Liver (tissue), 9 donors: ENCODE data around the gene GIPR. TPM values are rescaled to one million over a fixed set of nuclear protein-coding genes. Genes with fewer than 3 reads are reported as not detected.
A peak's percentile ranks its signal among the peaks of the same experiment; 100 is the strongest.

Experiments
- DNase-seq: peaks from one replicate; pipeline ENCODE4 v3.0.0-alpha.2; 2017; ENCODE audit warnings: low spot score
- H3K27ac ChIP-seq, 2 donors: one replicate each; pipeline ENCODE4 v1.7.0; 2013; ENCODE audit warnings: inconsistent platforms in 2 of 2, low read length in 2 of 2, control low read depth in 1 of 2, low read depth in 1 of 2, mild to moderate bottlenecking in 1 of 2
- H3K27me3 ChIP-seq, 4 donors: one replicate each; pipeline versions ENCODE4 v1.6.1 to v1.7.0; 2013; ENCODE audit warnings: low read length in 3 of 4, inconsistent platforms in 1 of 4, mild to moderate bottlenecking in 1 of 4, moderate library complexity in 1 of 4; ENCODE audit not compliant: control insufficient read depth in 4 of 4, insufficient read depth in 4 of 4
- H3K36me3 ChIP-seq, 4 donors: one replicate each; pipeline versions ENCODE4 v1.6.1 to v1.7.0; 2013; ENCODE audit warnings: low read length in 3 of 4, mild to moderate bottlenecking in 3 of 4, low read depth in 1 of 4, moderate library complexity in 1 of 4; ENCODE audit not compliant: control insufficient read depth in 4 of 4, insufficient read depth in 3 of 4
- H3K4me1 ChIP-seq, 4 donors: one replicate each; pipeline versions ENCODE4 v1.6.1 to v1.7.0; 2013; ENCODE audit warnings: low read length in 3 of 4, mild to moderate bottlenecking in 3 of 4, moderate library complexity in 1 of 4; ENCODE audit not compliant: control insufficient read depth in 4 of 4, insufficient read depth in 4 of 4
- H3K4me3 ChIP-seq, 3 donors: one replicate each; pipeline versions ENCODE4 v1.6.1 to v1.7.0; 2013; ENCODE audit warnings: low read length in 3 of 3, control low read depth in 1 of 3, low read depth in 1 of 3, mild to moderate bottlenecking in 1 of 3
- H3K9ac ChIP-seq, 2 donors: one replicate each; pipeline ENCODE4 v1.7.0; 2013; ENCODE audit warnings: low read length in 2 of 2, mild to moderate bottlenecking in 2 of 2, moderate library complexity in 2 of 2, control low read depth in 1 of 2, low read depth in 1 of 2
- H3K9me3 ChIP-seq, 4 donors: one replicate each; pipeline versions ENCODE4 v1.6.1 to v1.7.0; 2013; ENCODE audit warnings: low read length in 3 of 4; ENCODE audit not compliant: control insufficient read depth in 4 of 4
- EGR1 ChIP-seq, 2 donors: IDR thresholded peaks; 2 replicates each; pipeline ENCODE4 v1.6.1; 2016 to 2018; ENCODE audit warnings: antibody characterized with exemption in 2 of 2, low read depth in 2 of 2
- FOXA1 ChIP-seq: IDR thresholded peaks from 2 replicates; pipeline ENCODE4 v1.6.1; 2016; ENCODE audit warnings: antibody characterized with exemption
- FOXA2 ChIP-seq: IDR thresholded peaks from 2 replicates; pipeline ENCODE4 v1.6.1; 2016; ENCODE audit warnings: antibody characterized with exemption
- GABPA ChIP-seq, 2 donors: IDR thresholded peaks in 1 of 2; conservative IDR thresholded peaks in 1 of 2; 2 replicates each; pipeline ENCODE4 v1.6.1; 2016; ENCODE audit warnings: antibody characterized with exemption in 2 of 2, mild to moderate bottlenecking in 1 of 2, moderate library complexity in 1 of 2
- HNF4A ChIP-seq, 2 donors: conservative IDR thresholded peaks; 2 replicates each; pipeline ENCODE4 v1.6.1; 2016; ENCODE audit warnings: antibody characterized with exemption in 2 of 2, mild to moderate bottlenecking in 2 of 2
- HNF4G ChIP-seq: IDR thresholded peaks from 2 replicates; pipeline ENCODE4 v1.6.1; 2016; ENCODE audit warnings: antibody characterized with exemption
- JUND ChIP-seq, 2 donors: IDR thresholded peaks; 2 replicates each; pipeline ENCODE4 v1.6.1; 2016; ENCODE audit warnings: antibody characterized with exemption in 2 of 2
- NR2F2 ChIP-seq: IDR thresholded peaks from 2 replicates; pipeline ENCODE4 v1.6.1; 2016; ENCODE audit warnings: antibody characterized with exemption
- RAD21 ChIP-seq, 2 donors: IDR thresholded peaks; 2 replicates each; pipeline ENCODE4 v1.6.1; 2016; ENCODE audit warnings: antibody characterized with exemption in 2 of 2, mild to moderate bottlenecking in 2 of 2
- REST ChIP-seq: IDR thresholded peaks from 2 replicates; pipeline ENCODE4 v1.6.1; 2016; ENCODE audit warnings: antibody characterized with exemption, mild to moderate bottlenecking
- RXRA ChIP-seq, 2 donors: IDR thresholded peaks; 2 replicates each; pipeline ENCODE4 v1.6.1; 2017 to 2018; ENCODE audit warnings: antibody characterized with exemption in 2 of 2, mild to moderate bottlenecking in 1 of 2
- SP1 ChIP-seq: IDR thresholded peaks from 2 replicates; pipeline ENCODE4 v1.6.1; 2018; ENCODE audit warnings: antibody characterized with exemption, mild to moderate bottlenecking
- TAF1 ChIP-seq: conservative IDR thresholded peaks from 2 replicates; pipeline ENCODE4 v1.6.1; 2016; ENCODE audit warnings: antibody characterized with exemption, mild to moderate bottlenecking
- YY1 ChIP-seq: IDR thresholded peaks from 2 replicates; pipeline ENCODE4 v1.6.1; 2016; ENCODE audit warnings: antibody characterized with exemption, mild to moderate bottlenecking
- WGBS: extraction: QIAGEN DNeasy Blood & Tissue Kit; methylation state at CpG from one replicate; pipeline ENCODE4 v1.1.7; 2013; 5-methylcytosine and 5-hydroxymethylcytosine counted together
- polyA plus RNA-seq, 2 donors: library from polyadenylated mRNA; stranded (reverse) in 1 of 2; unstranded in 1 of 2; fragments of 200-250 nt in 1 of 2; fragments of >200 nt in 1 of 2; fragmentation: Nextera tagmentation in 1 of 2; extraction: Ambion mirVana in 1 of 2; gene quantifications; one replicate each; pipeline versions ENCODE4 v1.2.1 to v1.2.3, GENCODE V29; 2013 to 2015
- total RNA-seq, 2 donors: library from RNA; depleted of rRNA; stranded (reverse); fragments of >200 nt; gene quantifications; one replicate each; pipeline ENCODE4 v1.2.3, GENCODE V29; 2014
- TF ChIP-seq, protein P1 (sequence below): IDR thresholded peaks from 2 replicates; pipeline ENCODE4 v1.6.1; 2016; ENCODE audit warnings: antibody characterized with exemption
- TF ChIP-seq, protein P2 (sequence below): fragments of 150-350 bp; IDR thresholded peaks from 2 replicates; pipeline ENCODE4 v1.5.1; 2017; ENCODE audit warnings: improper control_type of control experiment, low read depth, low read length; ENCODE audit not compliant: missing input control
- TF ChIP-seq, protein P3 (sequence below): IDR thresholded peaks from 2 replicates; pipeline ENCODE4 v1.6.1; 2016; ENCODE audit warnings: antibody characterized with exemption
- TF ChIP-seq, protein P4 (sequence below): IDR thresholded peaks from 2 replicates; pipeline ENCODE4 v1.6.1; 2016; ENCODE audit warnings: antibody characterized with exemption
- donor health status: healthy.
- donor health status: healthy.
- donor health status: healthy.
- donor health status: healthy.
- donor health status: healthy.

Gene GIPR
- total and polyA plus RNA-seq, 4 donors, result 0.05 to 0.50 (median 0.07) TPM

GRCh38 chr19:45717131-45717982 lies 49.3 kb downstream of the GIPR start:
- H3K9me3 ChIP-seq, result no peaks in the 10 kb centered on the region
- peaks cover 5 to 25% (median 17%) of the 10 kb centered on the region in 4 donors for H3K4me1 ChIP-seq
- peak overlapping the region; percentile 60 to 84 (median 67) for H3K4me3 ChIP-seq
- under 1% methylated on average over 51 of the region's 51 CpGs for WGBS
- TF ChIP-seq, protein P1, sequence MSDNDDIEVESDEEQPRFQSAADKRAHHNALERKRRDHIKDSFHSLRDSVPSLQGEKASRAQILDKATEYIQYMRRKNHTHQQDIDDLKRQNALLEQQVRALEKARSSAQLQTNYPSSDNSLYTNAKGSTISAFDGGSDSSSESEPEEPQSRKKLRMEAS, result peak; percentile 99
- TF ChIP-seq HNF4G, result peak; percentile 80
- TF ChIP-seq HNF4A (conservative IDR thresholded peaks at IDR 0.05), result peak; percentile 87 to 92
- peak; percentile 84 for TF ChIP-seq FOXA1
- TF ChIP-seq, protein P2, sequence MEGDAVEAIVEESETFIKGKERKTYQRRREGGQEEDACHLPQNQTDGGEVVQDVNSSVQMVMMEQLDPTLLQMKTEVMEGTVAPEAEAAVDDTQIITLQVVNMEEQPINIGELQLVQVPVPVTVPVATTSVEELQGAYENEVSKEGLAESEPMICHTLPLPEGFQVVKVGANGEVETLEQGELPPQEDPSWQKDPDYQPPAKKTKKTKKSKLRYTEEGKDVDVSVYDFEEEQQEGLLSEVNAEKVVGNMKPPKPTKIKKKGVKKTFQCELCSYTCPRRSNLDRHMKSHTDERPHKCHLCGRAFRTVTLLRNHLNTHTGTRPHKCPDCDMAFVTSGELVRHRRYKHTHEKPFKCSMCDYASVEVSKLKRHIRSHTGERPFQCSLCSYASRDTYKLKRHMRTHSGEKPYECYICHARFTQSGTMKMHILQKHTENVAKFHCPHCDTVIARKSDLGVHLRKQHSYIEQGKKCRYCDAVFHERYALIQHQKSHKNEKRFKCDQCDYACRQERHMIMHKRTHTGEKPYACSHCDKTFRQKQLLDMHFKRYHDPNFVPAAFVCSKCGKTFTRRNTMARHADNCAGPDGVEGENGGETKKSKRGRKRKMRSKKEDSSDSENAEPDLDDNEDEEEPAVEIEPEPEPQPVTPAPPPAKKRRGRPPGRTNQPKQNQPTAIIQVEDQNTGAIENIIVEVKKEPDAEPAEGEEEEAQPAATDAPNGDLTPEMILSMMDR, result peak; percentile 24
- TF ChIP-seq, protein P3, sequence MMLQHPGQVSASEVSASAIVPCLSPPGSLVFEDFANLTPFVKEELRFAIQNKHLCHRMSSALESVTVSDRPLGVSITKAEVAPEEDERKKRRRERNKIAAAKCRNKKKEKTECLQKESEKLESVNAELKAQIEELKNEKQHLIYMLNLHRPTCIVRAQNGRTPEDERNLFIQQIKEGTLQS, result no peak
- TF ChIP-seq, protein P4, sequence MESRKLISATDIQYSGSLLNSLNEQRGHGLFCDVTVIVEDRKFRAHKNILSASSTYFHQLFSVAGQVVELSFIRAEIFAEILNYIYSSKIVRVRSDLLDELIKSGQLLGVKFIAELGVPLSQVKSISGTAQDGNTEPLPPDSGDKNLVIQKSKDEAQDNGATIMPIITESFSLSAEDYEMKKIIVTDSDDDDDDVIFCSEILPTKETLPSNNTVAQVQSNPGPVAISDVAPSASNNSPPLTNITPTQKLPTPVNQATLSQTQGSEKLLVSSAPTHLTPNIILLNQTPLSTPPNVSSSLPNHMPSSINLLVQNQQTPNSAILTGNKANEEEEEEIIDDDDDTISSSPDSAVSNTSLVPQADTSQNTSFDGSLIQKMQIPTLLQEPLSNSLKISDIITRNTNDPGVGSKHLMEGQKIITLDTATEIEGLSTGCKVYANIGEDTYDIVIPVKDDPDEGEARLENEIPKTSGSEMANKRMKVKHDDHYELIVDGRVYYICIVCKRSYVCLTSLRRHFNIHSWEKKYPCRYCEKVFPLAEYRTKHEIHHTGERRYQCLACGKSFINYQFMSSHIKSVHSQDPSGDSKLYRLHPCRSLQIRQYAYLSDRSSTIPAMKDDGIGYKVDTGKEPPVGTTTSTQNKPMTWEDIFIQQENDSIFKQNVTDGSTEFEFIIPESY, result peak; percentile 94
- peak; percentile 52 to 84 for TF ChIP-seq GABPA (IDR thresholded peaks at IDR 0.05 in 1 of 2, conservative IDR thresholded peaks at IDR 0.05 in 1 of 2)
- TF ChIP-seq RAD21 (IDR thresholded peaks at IDR 0.05), result peak in 1 of 2 donors; percentile 62
- peak; percentile 100 for TF ChIP-seq NR2F2
- peak; percentile 53 for TF ChIP-seq TAF1
- peak; percentile 93 for TF ChIP-seq YY1
- peak; percentile 79 for TF ChIP-seq FOXA2
- TF ChIP-seq JUND (IDR thresholded peaks at IDR 0.05), result peak; percentile 46 to 64
- peak; percentile 89 for TF ChIP-seq REST
- peak; percentile 94 to 97 for TF ChIP-seq EGR1 (IDR thresholded peaks at IDR 0.05; ENCODE audit: low read depth in 2 of 2)
- peak; percentile 96 to 97 for TF ChIP-seq RXRA (IDR thresholded peaks at IDR 0.05)
- TF ChIP-seq SP1, result peak; percentile 98
- H3K36me3 ChIP-seq, result peaks cover 0 to 7% (median 5%) of the 10 kb centered on the region in 4 donors
- H3K27me3 ChIP-seq, result no peaks in the 10 kb centered on the region
- H3K27ac ChIP-seq, result peak overlapping the region; percentile 92 to 96
- H3K9ac ChIP-seq, result peak overlapping the region; percentile 87 to 100
- DNase-seq, result peak; percentile 96
